Measurements from ENCODE around the gene HMGA1. TPM values are rescaled to one million over a fixed set of nuclear protein-coding genes. Genes with fewer than 3 reads are reported as not detected.

HMGA1 gene
- total and polyA plus RNA-seq, 2 experiments from 2014 or later = 1,411 to 2,052 TPM

DNA sequence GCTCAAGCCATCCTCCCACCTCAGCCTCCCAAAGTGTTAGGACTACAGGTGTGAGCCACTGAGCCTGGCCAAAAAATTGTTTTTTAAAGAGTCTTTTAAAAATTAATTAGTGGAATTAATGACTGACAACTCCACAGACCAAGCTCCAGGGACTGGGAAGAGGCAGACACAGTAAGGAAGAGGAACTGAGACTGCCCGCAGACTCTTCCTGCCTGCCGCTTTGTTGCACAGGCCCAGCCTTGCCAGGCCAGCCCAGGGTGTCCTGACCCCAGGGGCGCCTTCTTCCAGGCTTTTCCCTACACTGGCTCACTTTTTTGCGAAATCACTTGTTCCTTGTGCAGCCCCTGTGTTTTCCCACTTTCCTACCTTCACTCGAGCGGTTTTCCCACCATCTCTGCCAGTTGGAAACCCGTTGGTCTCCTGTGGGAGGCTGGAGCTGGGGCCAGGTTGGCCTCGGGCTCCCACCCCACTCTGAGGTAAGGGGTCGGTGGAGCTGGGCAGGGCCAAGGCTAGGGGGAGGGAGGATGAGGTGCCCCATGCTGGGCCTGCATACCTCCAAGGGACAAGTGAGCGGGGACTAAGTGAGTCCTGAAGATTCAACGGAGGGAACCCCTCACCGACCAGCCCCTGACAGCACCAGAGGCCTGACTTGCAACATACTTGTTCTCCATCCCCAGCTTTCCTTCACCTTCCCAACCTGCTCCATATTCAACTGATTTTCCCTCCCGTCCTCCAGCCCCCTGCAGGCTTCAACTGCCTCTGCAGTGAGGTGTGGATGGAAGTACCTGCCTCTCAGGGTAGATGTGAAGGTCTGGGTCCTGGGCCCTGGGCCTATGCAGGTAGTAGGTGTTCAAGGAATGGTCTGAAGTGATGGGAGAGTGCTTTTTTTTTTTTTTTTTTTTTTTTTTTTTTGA lies 35.6 kb downstream of the HMGA1 start:
- no peaks in the 10 kb centered on the region for H3F3A ChIP-seq (replicated peaks; ENCODE audit: low read depth)
- no peaks in the 10 kb centered on the region for H3K9me3 Mint-ChIP-seq
- H2AFZ ChIP-seq = no peak overlapping the region
- H3K4me1 Mint-ChIP-seq = peaks cover 5% of the 10 kb centered on the region; the same call in 2 of the 3 replicates
- no peaks in the 10 kb centered on the region for H3K79me2 ChIP-seq (replicated peaks; ENCODE audit: insufficient read depth)
- no peaks in the 10 kb centered on the region for H3K4me1 ChIP-seq (ENCODE audit: insufficient read depth)
- peak; percentile 89 for ATAC-seq
- H3K27ac ChIP-seq (ENCODE audit: low read depth) = no peak overlapping the region
- no peaks in the 10 kb centered on the region for H3K36me3 ChIP-seq (ENCODE audit: insufficient read depth)
- no peaks in the 10 kb centered on the region for H4K20me1 ChIP-seq (replicated peaks; ENCODE audit: insufficient read depth)
- no peak overlapping the region for H3K27ac Mint-ChIP-seq
- TF ChIP-seq EZH2 (IDR thresholded peaks at IDR 0.05; ENCODE audit: low read depth, unreplicated experiment) (no peak), NANOG (IDR thresholded peaks at IDR 0.05; ENCODE audit: borderline replicate concordance) (no peak), ZNF331 (CRISPR knock-in tag; IDR thresholded peaks at IDR 0.05; ENCODE audit: low read depth) (no peak), JUNB (IDR thresholded peaks at IDR 0.05; ENCODE audit: unreplicated experiment) (no peak), POLR2AphosphoS5 (IDR thresholded peaks at IDR 0.05; ENCODE audit: low read depth) (no peak)
- TF ChIP-seq, protein P1, sequence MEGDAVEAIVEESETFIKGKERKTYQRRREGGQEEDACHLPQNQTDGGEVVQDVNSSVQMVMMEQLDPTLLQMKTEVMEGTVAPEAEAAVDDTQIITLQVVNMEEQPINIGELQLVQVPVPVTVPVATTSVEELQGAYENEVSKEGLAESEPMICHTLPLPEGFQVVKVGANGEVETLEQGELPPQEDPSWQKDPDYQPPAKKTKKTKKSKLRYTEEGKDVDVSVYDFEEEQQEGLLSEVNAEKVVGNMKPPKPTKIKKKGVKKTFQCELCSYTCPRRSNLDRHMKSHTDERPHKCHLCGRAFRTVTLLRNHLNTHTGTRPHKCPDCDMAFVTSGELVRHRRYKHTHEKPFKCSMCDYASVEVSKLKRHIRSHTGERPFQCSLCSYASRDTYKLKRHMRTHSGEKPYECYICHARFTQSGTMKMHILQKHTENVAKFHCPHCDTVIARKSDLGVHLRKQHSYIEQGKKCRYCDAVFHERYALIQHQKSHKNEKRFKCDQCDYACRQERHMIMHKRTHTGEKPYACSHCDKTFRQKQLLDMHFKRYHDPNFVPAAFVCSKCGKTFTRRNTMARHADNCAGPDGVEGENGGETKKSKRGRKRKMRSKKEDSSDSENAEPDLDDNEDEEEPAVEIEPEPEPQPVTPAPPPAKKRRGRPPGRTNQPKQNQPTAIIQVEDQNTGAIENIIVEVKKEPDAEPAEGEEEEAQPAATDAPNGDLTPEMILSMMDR (conservative IDR thresholded peaks at IDR 0.05; ENCODE audit: low read depth in 2 of 2) = peak; percentile 35 to 41
- no peak overlapping the region for H3K4me3 Mint-ChIP-seq
- peaks cover 2% of the 10 kb centered on the region for H3K27me3 Mint-ChIP-seq (ENCODE audit: insufficient read depth, low read depth, poor library complexity)
- no peaks in the 10 kb centered on the region for H3K27me3 ChIP-seq (ENCODE audit: insufficient read depth)
- peak; percentile 72 for DNase-seq (ENCODE audit: low spot score)
- no peak overlapping the region for H3K4me2 ChIP-seq
- H3K4me3 ChIP-seq = no peak overlapping the region
- H3K36me3 Mint-ChIP-seq (ENCODE audit: low read depth) = no peaks in the 10 kb centered on the region
- no peaks in the 10 kb centered on the region for H3K9me2 ChIP-seq (ENCODE audit: insufficient read depth)

DNA sequence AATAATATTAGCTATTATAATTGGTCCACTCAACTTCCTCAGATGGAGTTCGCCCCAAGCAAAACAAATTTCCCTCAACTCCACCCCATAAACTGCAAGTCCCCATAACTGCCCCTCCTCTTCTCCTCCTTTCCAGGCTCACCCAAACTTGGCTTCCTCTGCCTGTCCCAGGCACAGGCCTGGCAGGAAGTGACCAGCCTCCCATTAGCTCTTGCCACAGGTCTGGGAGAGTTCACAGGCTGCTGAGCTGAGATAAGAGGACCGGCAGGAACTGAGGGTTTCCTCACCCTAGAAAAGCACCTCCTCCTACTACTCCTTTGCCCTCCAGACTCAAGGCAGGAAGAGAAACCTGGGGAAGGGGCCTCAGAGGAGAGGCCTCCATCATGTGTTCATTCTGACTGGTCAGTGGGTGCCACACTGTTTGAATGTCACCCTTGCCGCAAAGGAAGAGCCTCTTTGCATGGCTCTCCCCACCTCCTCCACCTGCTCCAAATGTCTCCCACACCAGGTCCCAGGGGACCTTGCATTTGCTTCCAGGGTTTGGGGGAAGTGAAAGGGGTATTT lies 36.7 kb downstream of the HMGA1 start:
- DNase-seq (ENCODE audit: low spot score) (no peak), ATAC-seq (no peak)
- no peak overlapping the region for H3K27ac ChIP-seq (ENCODE audit: low read depth)
- Mint-ChIP-seq H3K27ac (no peak overlapping the region), H3K27me3 (ENCODE audit: insufficient read depth, low read depth, poor library complexity) (peaks cover 2% of the 10 kb centered on the region), H3K4me3 (no peak overlapping the region), H3K4me1 (peaks cover 5% of the 10 kb centered on the region; the same call in 2 of the 3 replicates), H3K36me3 (ENCODE audit: low read depth) (no peaks in the 10 kb centered on the region), H3K9me3 (no peaks in the 10 kb centered on the region)
- H3K4me1 ChIP-seq (ENCODE audit: insufficient read depth) = no peaks in the 10 kb centered on the region
- no peaks in the 10 kb centered on the region for H3K36me3 ChIP-seq (ENCODE audit: insufficient read depth)
- H4K20me1 ChIP-seq (replicated peaks; ENCODE audit: insufficient read depth) = no peaks in the 10 kb centered on the region
- no peak for TF ChIP-seq POLR2AphosphoS5 (IDR thresholded peaks at IDR 0.05; ENCODE audit: low read depth)
- TF ChIP-seq, protein P1 (conservative IDR thresholded peaks at IDR 0.05; ENCODE audit: low read depth in 2 of 2) = no peak
- no peak for TF ChIP-seq ZNF114 (CRISPR knock-in tag; IDR thresholded peaks at IDR 0.05)
- TF ChIP-seq CREB1 (CRISPR knock-in tag; IDR thresholded peaks at IDR 0.05; ENCODE audit: low read depth) = no peak
- H3K4me2 ChIP-seq = no peak overlapping the region
- no peaks in the 10 kb centered on the region for H3F3A ChIP-seq (replicated peaks; ENCODE audit: low read depth)
- H3K4me3 ChIP-seq = no peak overlapping the region
- H3K9me2 ChIP-seq (ENCODE audit: insufficient read depth) = no peaks in the 10 kb centered on the region
- H2AFZ ChIP-seq = no peak overlapping the region
- no peaks in the 10 kb centered on the region for H3K79me2 ChIP-seq (replicated peaks; ENCODE audit: insufficient read depth)
- no peaks in the 10 kb centered on the region for H3K27me3 ChIP-seq (ENCODE audit: insufficient read depth)
